ENCODE measurements around the gene SHCBP1L.

GRCh38 chr1:182851825-182852224, 101.1 kb downstream of the SHCBP1L start:
- TF ChIP-seq CTCF (IDR thresholded peaks at IDR 0.05) (no peak), EP300 (IDR thresholded peaks at IDR 0.05) (no peak), POLR2A (IDR thresholded peaks at IDR 0.05) (no peak)

Data from ovary (tissue), 3 donors.